GM19351 (cell line): ENCODE measurements around the gene TNRC6C.
"Not testable (repeated sequence)": the region's sequence is repeated elsewhere in the genome, so short reads cannot be mapped to it uniquely, and the experiment has no call there.

Experiments
- ATAC-seq: cut with Tn5 transposase; IDR thresholded peaks from one replicate; pipeline ENCODE4 v1.9.1; 2021; ENCODE audit warnings: mild to moderate bottlenecking, moderate library complexity; ENCODE audit not compliant: unreplicated experiment

Gene TNRC6C

GRCh38 chr17:77929871-77930436, 28.5 kb upstream of the TNRC6C start:
- ATAC-seq: no peak

GRCh38 chr17:77930780-77931768, 27.4 kb upstream of the TNRC6C start:
- no peak for ATAC-seq

GRCh38 chr17:77933777-77934398, 24.6 kb upstream of the TNRC6C start:
- no peak for ATAC-seq

- ATAC-seq: no peak
Measured at GRCh38 chr17:77935121-77935571, 23.4 kb upstream of the TNRC6C start.

- ATAC-seq: not testable (repeated sequence)
Measured at GRCh38 chr17:77935744-77936143, 22.8 kb upstream of the TNRC6C start.

- no peak for ATAC-seq
Measured at GRCh38 chr17:77936881-77937280, 21.6 kb upstream of the TNRC6C start.

GRCh38 chr17:77941004-77941403, 17.5 kb upstream of the TNRC6C start:
- ATAC-seq: no peak

- no peak for ATAC-seq
Measured at GRCh38 chr17:77942112-77942988, 16.2 kb upstream of the TNRC6C start.

GRCh38 chr17:77943971-77944370, 14.5 kb upstream of the TNRC6C start:
- no peak for ATAC-seq

GRCh38 chr17:77944390-77945222, 13.9 kb upstream of the TNRC6C start:
- ATAC-seq: no peak

- ATAC-seq: no peak
Measured at GRCh38 chr17:77946900-77947645, 11.4 kb upstream of the TNRC6C start.

- no peak for ATAC-seq
Measured at GRCh38 chr17:77948690-77949114, 9.8 kb upstream of the TNRC6C start.

- ATAC-seq: no peak
Measured at GRCh38 chr17:77951123-77951522, 7.4 kb upstream of the TNRC6C start.

- no peak for ATAC-seq
Measured at GRCh38 chr17:77952368-77952767, 6.1 kb upstream of the TNRC6C start.

- no peak for ATAC-seq
Measured at GRCh38 chr17:77957235-77957856, 1.2 kb upstream of the TNRC6C start.

GRCh38 chr17:77958716-77959125, 218 bp downstream of the TNRC6C start:
- ATAC-seq: no peak

GRCh38 chr17:77959126-77959925, 823 bp downstream of the TNRC6C start:
- no peak for ATAC-seq
